ENCODE results near the gene CCDC73. TPM values are rescaled to one million over a fixed set of nuclear protein-coding genes. Genes with fewer than 3 reads are reported as not detected.

CCDC73 gene
- total RNA-seq, 4 donors from 2014 or later, result not detected

DNA sequence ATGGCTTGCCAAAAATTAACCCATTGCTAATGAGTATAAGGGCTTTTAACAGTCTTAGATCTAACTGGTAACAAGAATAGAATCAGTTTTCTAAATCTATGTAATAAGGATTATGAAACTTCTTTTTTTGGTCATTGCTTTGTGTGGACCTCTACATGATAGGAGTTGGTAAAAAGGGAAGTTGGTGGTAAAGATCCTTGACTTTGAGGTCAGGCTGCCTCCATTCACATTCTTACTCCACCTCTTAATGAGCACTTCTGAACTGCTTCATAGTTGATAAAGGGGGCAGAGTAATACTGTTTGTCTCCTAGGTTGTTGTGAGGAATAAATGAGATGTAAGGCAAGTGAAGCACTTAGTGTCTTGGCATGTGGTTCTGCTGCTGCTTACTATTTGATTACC lies 200.2 kb downstream of the CCDC73 start:
- H3K4me3 ChIP-seq (ENCODE audit: low read depth, poor library complexity, severe bottlenecking), result no peak overlapping the region
- DNase-seq (ENCODE audit: low spot score in 2 of 2), result no peak
- intact Hi-C loops (cut with DNase I; ENCODE audit: low total_unique reads), result no loop called here
- TF ChIP-seq, protein P1, sequence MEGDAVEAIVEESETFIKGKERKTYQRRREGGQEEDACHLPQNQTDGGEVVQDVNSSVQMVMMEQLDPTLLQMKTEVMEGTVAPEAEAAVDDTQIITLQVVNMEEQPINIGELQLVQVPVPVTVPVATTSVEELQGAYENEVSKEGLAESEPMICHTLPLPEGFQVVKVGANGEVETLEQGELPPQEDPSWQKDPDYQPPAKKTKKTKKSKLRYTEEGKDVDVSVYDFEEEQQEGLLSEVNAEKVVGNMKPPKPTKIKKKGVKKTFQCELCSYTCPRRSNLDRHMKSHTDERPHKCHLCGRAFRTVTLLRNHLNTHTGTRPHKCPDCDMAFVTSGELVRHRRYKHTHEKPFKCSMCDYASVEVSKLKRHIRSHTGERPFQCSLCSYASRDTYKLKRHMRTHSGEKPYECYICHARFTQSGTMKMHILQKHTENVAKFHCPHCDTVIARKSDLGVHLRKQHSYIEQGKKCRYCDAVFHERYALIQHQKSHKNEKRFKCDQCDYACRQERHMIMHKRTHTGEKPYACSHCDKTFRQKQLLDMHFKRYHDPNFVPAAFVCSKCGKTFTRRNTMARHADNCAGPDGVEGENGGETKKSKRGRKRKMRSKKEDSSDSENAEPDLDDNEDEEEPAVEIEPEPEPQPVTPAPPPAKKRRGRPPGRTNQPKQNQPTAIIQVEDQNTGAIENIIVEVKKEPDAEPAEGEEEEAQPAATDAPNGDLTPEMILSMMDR (IDR thresholded peaks at IDR 0.05), result no peak
- no peak for TF ChIP-seq POLR2A (IDR thresholded peaks at IDR 0.05)

DNA sequence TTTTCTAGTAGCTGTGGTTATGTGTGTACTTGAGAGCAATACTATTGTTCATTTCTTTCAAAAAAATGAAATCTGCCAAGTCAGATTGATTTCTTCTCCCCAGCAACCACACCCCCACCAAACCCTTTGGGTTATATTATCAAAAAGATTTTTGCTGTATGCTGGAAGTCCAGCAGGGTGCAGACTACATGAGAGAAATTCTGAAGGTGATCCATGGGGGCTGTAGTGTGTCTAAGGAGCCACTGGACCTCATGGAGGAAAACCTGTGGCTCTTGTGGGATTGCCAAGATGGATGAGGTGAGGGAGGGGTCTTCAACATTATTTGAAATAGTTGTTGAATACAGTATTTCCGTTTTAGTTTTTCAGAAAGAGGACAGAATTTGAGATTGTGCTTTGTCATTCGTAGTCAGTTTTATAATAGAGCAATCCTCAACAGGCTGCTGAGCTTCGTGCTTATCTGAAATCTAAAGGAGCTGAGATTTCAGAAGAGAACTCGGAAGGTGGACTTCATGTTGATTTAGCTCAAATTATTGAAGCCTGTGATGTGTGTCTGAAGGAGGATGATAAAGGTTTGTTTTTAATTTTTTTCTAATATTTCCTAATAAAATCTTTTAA lies 207.8 kb downstream of the CCDC73 start:
- 68 to 84% methylated on average over 4 of the region's 4 CpGs for WGBS, 2 donors
- DNase-seq (ENCODE audit: low spot score in 2 of 2), result no peak
- intact Hi-C loops (cut with DNase I; ENCODE audit: low total_unique reads), result no loop called here
- no peak for TF ChIP-seq POLR2A (IDR thresholded peaks at IDR 0.05)
- TF ChIP-seq, protein P1 (IDR thresholded peaks at IDR 0.05), result no peak
- no peak overlapping the region for H3K4me3 ChIP-seq (ENCODE audit: low read depth, poor library complexity, severe bottlenecking)

DNA sequence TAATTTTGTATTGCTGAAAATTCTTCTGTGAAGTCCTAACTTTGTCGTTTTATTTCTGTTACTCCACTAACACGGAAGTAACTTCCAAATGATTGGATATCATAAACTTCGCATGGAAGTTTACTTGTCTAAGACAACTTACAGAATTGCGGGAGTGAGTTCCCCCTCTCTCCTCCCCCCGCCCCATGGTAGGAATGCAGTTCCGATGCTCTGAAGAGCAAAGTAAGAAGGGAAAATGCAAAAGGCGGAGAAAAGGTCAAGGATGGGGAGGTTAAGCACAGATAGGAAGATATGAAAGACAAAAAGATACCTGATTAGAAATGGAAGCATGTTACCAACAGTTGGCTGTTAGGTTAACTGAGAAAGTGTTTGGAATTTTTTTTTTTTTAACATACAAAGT lies 209.5 kb downstream of the CCDC73 start:
- intact Hi-C loops (cut with DNase I; ENCODE audit: low total_unique reads), result no loop called here
- no peak for TF ChIP-seq POLR2A (IDR thresholded peaks at IDR 0.05)
- TF ChIP-seq, protein P1 (IDR thresholded peaks at IDR 0.05), result no peak

DNA sequence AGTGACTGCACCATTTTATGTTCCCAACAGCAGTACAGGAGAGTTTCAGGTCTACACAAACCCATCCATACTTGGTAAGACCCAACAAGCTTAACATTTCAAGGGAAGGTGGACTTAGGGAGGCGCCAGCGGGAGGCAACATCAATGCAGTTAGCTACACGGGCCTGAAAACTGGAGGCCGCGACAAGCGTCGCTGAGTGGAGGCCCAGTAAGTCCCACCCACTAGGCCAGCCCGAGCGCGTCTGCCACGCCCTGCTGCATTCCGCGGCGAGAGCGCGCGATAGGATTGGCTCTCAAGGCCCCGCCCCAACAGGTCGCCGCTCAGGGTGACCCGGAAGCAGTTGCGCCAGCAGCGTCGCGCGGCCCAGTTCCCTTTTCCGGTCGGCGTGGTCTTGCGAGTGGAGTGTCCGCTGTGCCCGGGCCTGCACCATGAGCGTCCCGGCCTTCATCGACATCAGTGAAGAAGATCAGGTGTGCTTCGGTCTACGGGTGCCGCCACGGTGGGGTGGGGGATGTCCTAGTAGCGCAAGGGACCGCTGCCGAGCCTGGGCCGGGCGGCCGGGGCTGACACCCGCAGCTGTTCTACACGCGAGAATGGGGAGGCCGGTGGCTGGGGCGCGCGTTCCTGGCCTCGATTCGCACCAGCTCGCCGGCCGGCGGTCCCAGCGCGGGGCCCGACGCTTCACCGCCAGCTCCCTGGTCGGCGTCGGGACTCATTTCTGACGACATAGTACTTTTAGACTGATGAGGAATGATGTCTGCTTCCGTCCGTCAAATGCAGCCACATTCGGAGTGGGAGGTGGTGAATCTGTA lies 210.8 kb downstream of the CCDC73 start, which contains the start of gene EIF3M:
EIF3M (plus strand) TSS at position 373 of the 813 bp plus-strand sequence; CDS start at position 430, 57 bp downstream.
- WGBS, 2 donors, result 0 to 2% methylated on average over 22 to 28 of the region's 70 CpGs
- intact Hi-C loops (cut with DNase I; ENCODE audit: low total_unique reads), result no loop called here

More for the DNA sequence above, 209.5 kb downstream of the CCDC73 start:
- no peak overlapping the region for H3K4me3 ChIP-seq (ENCODE audit: low read depth, poor library complexity, severe bottlenecking)
- DNase-seq (ENCODE audit: low spot score in 2 of 2), result no peak
- 8 to 10% methylated on average over 7 of the region's 7 CpGs for WGBS, 2 donors

DNA sequence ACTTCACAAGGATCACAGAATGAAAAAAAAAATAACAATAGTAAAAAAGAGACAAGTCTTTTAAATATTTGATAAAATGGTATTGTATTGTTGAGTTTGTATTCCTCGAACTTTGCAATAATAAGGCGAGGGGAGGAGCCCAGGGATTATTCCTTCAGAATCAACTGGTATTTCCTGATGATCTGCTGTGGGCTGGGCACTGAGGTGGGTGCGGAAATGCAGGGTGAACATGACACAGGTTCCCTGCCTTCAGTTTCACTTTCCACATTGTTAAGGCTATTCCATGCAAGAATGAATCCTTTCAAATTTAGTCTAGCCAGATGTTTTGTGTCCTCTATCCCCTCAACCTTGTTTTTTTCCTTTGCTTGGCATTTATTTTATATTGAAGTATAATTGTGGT lies 212.9 kb downstream of the CCDC73 start:
- no peak for DNase-seq (ENCODE audit: low spot score in 2 of 2)
- no peak overlapping the region for H3K4me3 ChIP-seq (ENCODE audit: low read depth, poor library complexity, severe bottlenecking)
- TF ChIP-seq POLR2A (IDR thresholded peaks at IDR 0.05), result no peak
- TF ChIP-seq, protein P1 (IDR thresholded peaks at IDR 0.05), result no peak
- intact Hi-C loops (cut with DNase I; ENCODE audit: low total_unique reads), result no loop called here
- WGBS, 2 donors, result 80 to 84% methylated on average over 3 of the region's 3 CpGs

More for the DNA sequence above, 210.8 kb downstream of the CCDC73 start, which contains the start of gene EIF3M:
- peak within 1 kb of the TSS; percentile 91 for H3K4me3 ChIP-seq (ENCODE audit: low read depth, poor library complexity, severe bottlenecking)
- DNase-seq (ENCODE audit: low spot score in 2 of 2), result peak; percentile 93 to 99
- TF ChIP-seq POLR2A (IDR thresholded peaks at IDR 0.05), result peak in 1 of 2 donors; percentile 31
- TF ChIP-seq, protein P1 (IDR thresholded peaks at IDR 0.05), result no peak
